Suprapubic skin (tissue), 3 donors: ENCODE measurements around the gene CACNA2D3.

Source experiments
- POLR2AphosphoS5 ChIP-seq, 3 donors: sonication (generic); formaldehyde crosslinking; IDR thresholded peaks; one replicate each; pipeline ENCODE4 v1.6.1; 2017; ENCODE audit warnings: antibody characterized with exemption in 3 of 3
- TF ChIP-seq, protein P1 (sequence below), 2 donors: fragments of 200-600 bp in 1 of 2; fragments of 450-650 bp in 1 of 2; sonication (generic) in 1 of 2; IDR thresholded peaks; one replicate each; pipeline ENCODE4 v1.5.1; 2016 to 2019; ENCODE audit warnings: antibody characterized with exemption in 2 of 2, mild to moderate bottlenecking in 1 of 2, moderate library complexity in 1 of 2

DNA sequence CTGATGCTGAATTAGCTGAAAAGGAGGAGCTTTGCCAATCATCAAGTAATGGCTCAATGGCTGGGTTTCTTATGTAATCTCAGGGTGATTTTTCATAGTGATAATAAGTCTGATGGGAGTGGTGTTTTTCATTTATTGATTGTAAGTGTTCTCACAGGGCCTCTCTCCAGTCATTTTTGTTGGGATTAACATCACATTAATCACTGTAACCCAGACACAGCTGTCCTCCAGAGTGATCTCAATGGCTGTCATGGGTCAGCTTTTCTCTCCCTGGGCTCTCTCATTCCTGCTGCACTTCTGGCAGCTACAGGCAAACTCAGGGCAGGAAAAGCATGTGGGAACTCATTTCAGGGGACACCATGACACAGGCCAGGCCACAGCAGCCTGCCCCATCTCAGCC lies 642.6 kb downstream of the CACNA2D3 start:
- TF ChIP-seq, protein P1, sequence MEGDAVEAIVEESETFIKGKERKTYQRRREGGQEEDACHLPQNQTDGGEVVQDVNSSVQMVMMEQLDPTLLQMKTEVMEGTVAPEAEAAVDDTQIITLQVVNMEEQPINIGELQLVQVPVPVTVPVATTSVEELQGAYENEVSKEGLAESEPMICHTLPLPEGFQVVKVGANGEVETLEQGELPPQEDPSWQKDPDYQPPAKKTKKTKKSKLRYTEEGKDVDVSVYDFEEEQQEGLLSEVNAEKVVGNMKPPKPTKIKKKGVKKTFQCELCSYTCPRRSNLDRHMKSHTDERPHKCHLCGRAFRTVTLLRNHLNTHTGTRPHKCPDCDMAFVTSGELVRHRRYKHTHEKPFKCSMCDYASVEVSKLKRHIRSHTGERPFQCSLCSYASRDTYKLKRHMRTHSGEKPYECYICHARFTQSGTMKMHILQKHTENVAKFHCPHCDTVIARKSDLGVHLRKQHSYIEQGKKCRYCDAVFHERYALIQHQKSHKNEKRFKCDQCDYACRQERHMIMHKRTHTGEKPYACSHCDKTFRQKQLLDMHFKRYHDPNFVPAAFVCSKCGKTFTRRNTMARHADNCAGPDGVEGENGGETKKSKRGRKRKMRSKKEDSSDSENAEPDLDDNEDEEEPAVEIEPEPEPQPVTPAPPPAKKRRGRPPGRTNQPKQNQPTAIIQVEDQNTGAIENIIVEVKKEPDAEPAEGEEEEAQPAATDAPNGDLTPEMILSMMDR (IDR thresholded peaks at IDR 0.05), result no peak
- TF ChIP-seq POLR2AphosphoS5 (IDR thresholded peaks at IDR 0.05), result no peak
